Upper lobe of left lung (tissue), 6 donors: Measurements from ENCODE around the gene THTPA. TPM values are rescaled to one million over a fixed set of nuclear protein-coding genes. Genes with fewer than 3 reads are reported as not detected.

ENCODE experiments used
- ATAC-seq, 2 donors: fragments of 200-7000 bp; cut with Tn5 transposase; one replicate each; pipeline ENCODE4 v1.9.1; 2022; ENCODE audit warnings: mild to moderate bottlenecking in 2 of 2, moderate library complexity in 2 of 2; ENCODE audit not compliant: low FRiP score in 2 of 2
- DNase-seq, 2 donors: peaks; one replicate each; pipeline ENCODE4 v3.0.0-alpha.2; 2019 to 2020
- H3K27ac ChIP-seq, 4 donors: fragments of 200-600 bp; sonication (generic); one replicate each; pipeline ENCODE4 v1.5.1; 2016 to 2019
- H3K27me3 ChIP-seq, 4 donors: fragments of 200-600 bp; sonication (generic); one replicate each; pipeline ENCODE4 v1.5.1; 2017 to 2019
- H3K36me3 ChIP-seq, 4 donors: fragments of 200-600 bp; sonication (generic); one replicate each; pipeline ENCODE4 v1.5.1; 2016 to 2019
- H3K4me1 ChIP-seq, 4 donors: fragments of 200-600 bp; sonication (generic); one replicate each; pipeline ENCODE4 v1.5.1; 2018 to 2019
- H3K4me3 ChIP-seq, 4 donors: fragments of 200-600 bp; sonication (generic); one replicate each; pipeline ENCODE4 v1.5.1; 2017 to 2019; ENCODE audit warnings: mild to moderate bottlenecking in 2 of 4, moderate library complexity in 1 of 4
- H3K9me3 ChIP-seq, 4 donors: fragments of 200-600 bp; sonication (generic); one replicate each; pipeline ENCODE4 v1.5.1; 2018 to 2019
- CTCF ChIP-seq, 6 experiments: fragments of 450-650 bp in 4 of 6; fragments of 200-600 bp in 2 of 6; sonication (generic) in 2 of 6; IDR thresholded peaks; one replicate each; pipeline ENCODE4 v1.5.1; 2016 to 2019; ENCODE audit warnings: antibody characterized with exemption in 6 of 6
- EP300 ChIP-seq, 4 donors: sonication (generic); formaldehyde crosslinking; IDR thresholded peaks; one replicate each; pipeline ENCODE4 v1.5.1; 2017; ENCODE audit warnings: antibody characterized with exemption in 4 of 4, control low read depth in 2 of 4
- POLR2A ChIP-seq, 4 donors: fragments of 450-650 bp; IDR thresholded peaks; one replicate each; pipeline ENCODE4 v1.5.1; 2016 to 2017; ENCODE audit warnings: antibody characterized with exemption in 4 of 4, mild to moderate bottlenecking in 2 of 4
- POLR2AphosphoS5 ChIP-seq, 2 donors: sonication (generic); formaldehyde crosslinking; IDR thresholded peaks; one replicate each; pipeline ENCODE4 v1.5.1; 2017; ENCODE audit warnings: antibody characterized with exemption in 2 of 2
- WGBS, 2 donors: methylation state at CpG; one replicate each; pipeline ENCODE4 v1.1.5; 2017 to 2018; 5-methylcytosine and 5-hydroxymethylcytosine counted together
- total RNA-seq, 6 donors: library from RNA; depleted of rRNA in 4 of 6; stranded (reverse); fragments of >200 nt in 4 of 6; gene quantifications; one replicate each; pipeline versions ENCODE4 v1.1.0 to v1.2.1, GENCODE V29; 2016 to 2021
- donor health status: DM: no; HTN: no; CAD: no; lungs with moderate emphysema.
- donor health status: DM: no; HTN: yes; CAD: no; lungs with severe emphysema.

THTPA gene
- total RNA-seq, 6 donors from 2014 or later = 16.7 to 27.2 (median 20.4) TPM

GRCh38 chr14:23522643-23523198 lies 33.4 kb upstream of the THTPA start:
- WGBS, 2 donors = 84 to 89% methylated on average over 9 of the region's 9 CpGs
- DNase-seq (no peak), ATAC-seq (no peak)
- Histone ChIP-seq H3K27ac (no peak overlapping the region), H3K4me1 (no peaks in the 10 kb centered on the region), H3K9me3 (no peaks in the 10 kb centered on the region), H3K27me3 (no peaks in the 10 kb centered on the region), H3K4me3 (no peak overlapping the region), H3K36me3 (peaks cover 0 to 4% (median 0%) of the 10 kb centered on the region in 4 donors)
- no peak for TF ChIP-seq POLR2AphosphoS5 (IDR thresholded peaks at IDR 0.05)
- no peak for TF ChIP-seq POLR2A (IDR thresholded peaks at IDR 0.05)
- no peak for TF ChIP-seq CTCF (IDR thresholded peaks at IDR 0.05)
- no peak for TF ChIP-seq EP300 (IDR thresholded peaks at IDR 0.05)

GRCh38 chr14:23523229-23524016 lies 32.6 kb upstream of the THTPA start:
- Histone ChIP-seq H3K36me3 (peaks cover 0 to 4% (median 0%) of the 10 kb centered on the region in 4 donors), H3K27me3 (no peaks in the 10 kb centered on the region), H3K4me1 (no peaks in the 10 kb centered on the region), H3K27ac (no peak overlapping the region), H3K4me3 (no peak overlapping the region), H3K9me3 (no peaks in the 10 kb centered on the region)
- 91% methylated on average over 16 of the region's 16 CpGs for WGBS, 2 donors
- TF ChIP-seq CTCF (IDR thresholded peaks at IDR 0.05) = no peak
- ATAC-seq (no peak), DNase-seq (no peak)

GRCh38 chr14:23524954-23525353 lies 31.1 kb upstream of the THTPA start:
- TF ChIP-seq EP300 (IDR thresholded peaks at IDR 0.05) (no peak), POLR2A (IDR thresholded peaks at IDR 0.05) (no peak), POLR2AphosphoS5 (IDR thresholded peaks at IDR 0.05) (no peak), CTCF (IDR thresholded peaks at IDR 0.05) (no peak)
- no peak for ATAC-seq
- WGBS, 2 donors = 90 to 94% methylated on average over 8 to 13 of the region's 14 CpGs
- H3K4me3 ChIP-seq = no peak overlapping the region
- no peaks in the 10 kb centered on the region for H3K27me3 ChIP-seq
- no peaks in the 10 kb centered on the region for H3K4me1 ChIP-seq
- H3K36me3 ChIP-seq = no peaks in the 10 kb centered on the region
- no peak for DNase-seq
- H3K9me3 ChIP-seq = no peaks in the 10 kb centered on the region
- no peak overlapping the region for H3K27ac ChIP-seq

- H3K36me3 ChIP-seq = no peaks in the 10 kb centered on the region
- peaks cover 0 to 2% (median 0%) of the 10 kb centered on the region in 4 donors for H3K4me1 ChIP-seq
- H3K27me3 ChIP-seq = no peaks in the 10 kb centered on the region
- 91 to 93% methylated on average over 8 of the region's 8 CpGs for WGBS, 2 donors
- H3K27ac ChIP-seq = no peak overlapping the region
- H3K9me3 ChIP-seq = no peaks in the 10 kb centered on the region
- no peak overlapping the region for H3K4me3 ChIP-seq
- DNase-seq = no peak
- TF ChIP-seq EP300 (IDR thresholded peaks at IDR 0.05) (no peak), POLR2A (IDR thresholded peaks at IDR 0.05) (no peak), CTCF (IDR thresholded peaks at IDR 0.05) (no peak), POLR2AphosphoS5 (IDR thresholded peaks at IDR 0.05) (no peak)
- ATAC-seq = no peak
These were observed 30.5 kb upstream of the THTPA start for GRCh38 chr14:23525611-23526010.

- no peak overlapping the region for H3K27ac ChIP-seq
- H3K4me3 ChIP-seq = no peak overlapping the region
- 82 to 100% methylated on average over 1 of the region's 1 CpG for WGBS, 2 donors
- no peak for TF ChIP-seq POLR2A (IDR thresholded peaks at IDR 0.05)
- no peak for TF ChIP-seq POLR2AphosphoS5 (IDR thresholded peaks at IDR 0.05)
- TF ChIP-seq CTCF (IDR thresholded peaks at IDR 0.05) = no peak
- TF ChIP-seq EP300 (IDR thresholded peaks at IDR 0.05) = no peak
- DNase-seq = no peak
- no peaks in the 10 kb centered on the region for H3K27me3 ChIP-seq
- no peaks in the 10 kb centered on the region for H3K9me3 ChIP-seq
- H3K4me1 ChIP-seq = peaks cover 0 to 4% (median 0%) of the 10 kb centered on the region in 4 donors
- no peak for ATAC-seq
- no peaks in the 10 kb centered on the region for H3K36me3 ChIP-seq
These were observed 27.5 kb upstream of the THTPA start for GRCh38 chr14:23528555-23528954.
